AG08395 (cell line): Measurements from ENCODE around the gene EIF6.

Experiments used
- DNase-seq: peaks from one replicate; pipeline ENCODE4 v3.0.0; 2012; ENCODE audit warnings: mixed read lengths, low spot score

The EIF6 gene

DNA sequence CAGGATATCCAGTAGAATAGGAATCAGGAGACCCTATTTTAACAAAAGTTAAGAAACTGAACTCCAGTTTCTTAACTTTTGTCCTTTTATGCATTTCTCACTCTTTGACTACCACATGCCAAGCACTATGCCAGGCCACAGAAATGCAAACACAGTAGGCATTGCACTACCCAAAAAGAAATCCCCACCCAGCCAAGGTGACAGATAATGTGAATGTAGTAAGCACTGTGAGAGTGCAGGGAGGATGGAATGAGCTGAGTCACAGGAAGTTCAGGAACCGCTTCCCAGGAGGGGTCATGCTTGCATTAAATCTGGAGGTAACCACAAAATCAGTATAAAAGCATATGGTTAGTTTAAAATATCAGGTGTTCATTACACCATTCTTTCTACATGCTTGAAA lies 27.7 kb upstream of the EIF6 start:
- DNase-seq: peak; percentile 75

DNA sequence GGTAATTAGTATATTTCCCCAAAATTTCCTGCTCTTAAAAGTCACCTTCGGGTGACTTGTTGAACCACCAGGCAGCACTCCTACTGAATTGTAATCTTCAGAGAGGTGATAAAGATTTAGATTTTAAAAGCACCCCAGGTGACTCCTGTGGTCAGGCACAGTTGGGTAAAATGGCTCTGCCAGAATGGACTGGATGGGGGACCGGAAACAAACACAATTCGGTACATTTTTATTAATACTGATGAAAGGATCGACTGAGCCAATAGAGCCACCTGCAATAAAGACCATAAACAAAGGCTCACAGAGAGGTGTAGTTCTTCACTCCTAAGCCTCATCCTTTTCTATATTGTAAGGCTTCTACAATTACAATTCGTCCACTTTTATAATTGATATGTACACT lies 27.2 kb upstream of the EIF6 start:
- no peak for DNase-seq

DNA sequence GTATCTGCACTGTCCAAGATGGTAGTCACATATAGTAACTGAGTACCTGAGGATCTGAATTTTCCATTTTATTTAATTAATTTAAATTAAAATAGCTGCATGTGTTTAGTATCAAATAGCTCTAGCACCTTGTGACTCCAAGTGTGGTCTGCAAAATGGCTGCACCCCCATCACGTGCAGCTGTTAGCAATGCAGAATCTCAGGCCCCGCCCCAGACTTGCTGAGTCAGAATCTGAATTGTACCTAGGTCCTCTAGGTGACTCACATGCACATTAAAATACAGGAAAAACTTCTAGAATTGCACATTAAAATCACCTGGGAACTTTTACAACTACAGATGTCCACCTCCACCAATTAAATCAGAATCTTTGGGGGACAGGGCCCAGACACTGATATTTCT lies 26.8 kb upstream of the EIF6 start:
- DNase-seq: no peak

DNA sequence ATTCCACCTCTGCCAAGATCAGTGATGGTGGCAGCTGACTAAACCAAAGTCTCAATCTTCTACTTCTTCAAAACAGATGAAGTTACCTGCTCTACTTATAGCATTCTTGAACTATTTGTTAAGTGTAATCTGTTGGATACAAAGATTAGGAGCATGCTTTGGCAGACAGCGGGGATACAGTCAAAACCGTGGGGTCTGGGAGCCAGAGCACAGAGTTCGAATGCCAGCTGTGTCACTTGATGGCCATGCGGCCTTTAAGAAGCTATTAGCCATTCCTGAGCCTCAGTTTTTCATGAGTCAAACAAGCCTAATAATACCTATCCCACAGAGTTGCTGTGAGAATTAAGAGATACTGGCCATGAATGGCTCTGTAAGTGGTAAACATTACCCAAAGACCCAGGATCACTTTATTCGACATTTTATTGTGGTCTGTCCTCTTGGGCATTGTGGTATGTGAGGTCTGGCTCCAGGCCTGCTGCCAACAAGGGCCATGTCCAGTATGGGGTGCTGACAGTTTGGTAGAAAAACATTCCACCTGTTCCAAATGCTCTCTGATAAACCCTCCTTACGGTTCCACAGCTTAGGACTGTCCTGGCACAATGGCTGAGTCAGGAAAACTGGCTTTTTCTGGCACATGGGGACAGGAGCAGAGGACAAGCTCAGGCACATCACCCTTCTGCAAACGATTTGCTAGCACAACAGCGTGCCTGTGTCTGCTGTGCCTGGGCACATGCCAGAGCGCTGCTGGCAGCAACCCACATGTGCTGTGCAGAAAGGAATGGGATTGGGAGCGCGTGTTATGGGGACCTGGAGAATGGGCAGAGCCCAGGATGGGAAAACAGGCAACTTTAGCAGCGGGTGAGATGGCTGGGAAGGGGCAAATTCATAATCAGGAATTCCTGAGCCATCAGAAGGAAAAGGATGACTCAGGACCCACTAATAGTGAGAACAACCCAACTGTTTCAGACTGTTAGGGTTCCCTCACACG lies 23.4 kb upstream of the EIF6 start:
- peak; percentile 79 for DNase-seq

DNA sequence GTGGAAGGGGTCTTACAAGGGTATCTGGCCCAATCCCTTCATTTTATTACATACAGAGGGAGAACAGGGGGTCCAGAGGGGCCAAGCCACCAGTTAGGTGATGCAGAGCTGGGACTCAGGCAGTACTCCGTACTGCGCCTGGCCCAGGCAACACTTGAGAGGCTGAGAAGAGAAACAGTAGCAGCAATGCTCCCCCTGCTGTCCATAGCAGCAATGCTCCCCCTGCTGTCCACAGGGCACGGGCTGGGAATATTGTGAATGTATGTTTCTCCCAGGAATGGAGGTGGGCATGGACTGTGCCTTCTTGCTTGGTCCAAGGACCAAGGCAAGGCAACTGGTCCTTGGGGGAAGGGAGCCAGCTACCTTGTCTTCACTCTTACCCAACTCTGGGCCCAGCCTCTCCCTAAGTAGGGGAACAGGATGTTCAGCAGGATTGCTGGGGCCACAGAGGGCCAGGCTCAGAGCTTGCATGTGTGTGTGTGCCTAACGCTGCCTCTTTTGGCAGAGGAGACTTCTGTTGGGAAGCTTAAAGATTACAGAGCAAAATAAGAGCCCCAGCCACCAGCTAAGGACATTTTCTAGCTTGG lies 22.5 kb upstream of the EIF6 start:
- DNase-seq: peak; percentile 38

DNA sequence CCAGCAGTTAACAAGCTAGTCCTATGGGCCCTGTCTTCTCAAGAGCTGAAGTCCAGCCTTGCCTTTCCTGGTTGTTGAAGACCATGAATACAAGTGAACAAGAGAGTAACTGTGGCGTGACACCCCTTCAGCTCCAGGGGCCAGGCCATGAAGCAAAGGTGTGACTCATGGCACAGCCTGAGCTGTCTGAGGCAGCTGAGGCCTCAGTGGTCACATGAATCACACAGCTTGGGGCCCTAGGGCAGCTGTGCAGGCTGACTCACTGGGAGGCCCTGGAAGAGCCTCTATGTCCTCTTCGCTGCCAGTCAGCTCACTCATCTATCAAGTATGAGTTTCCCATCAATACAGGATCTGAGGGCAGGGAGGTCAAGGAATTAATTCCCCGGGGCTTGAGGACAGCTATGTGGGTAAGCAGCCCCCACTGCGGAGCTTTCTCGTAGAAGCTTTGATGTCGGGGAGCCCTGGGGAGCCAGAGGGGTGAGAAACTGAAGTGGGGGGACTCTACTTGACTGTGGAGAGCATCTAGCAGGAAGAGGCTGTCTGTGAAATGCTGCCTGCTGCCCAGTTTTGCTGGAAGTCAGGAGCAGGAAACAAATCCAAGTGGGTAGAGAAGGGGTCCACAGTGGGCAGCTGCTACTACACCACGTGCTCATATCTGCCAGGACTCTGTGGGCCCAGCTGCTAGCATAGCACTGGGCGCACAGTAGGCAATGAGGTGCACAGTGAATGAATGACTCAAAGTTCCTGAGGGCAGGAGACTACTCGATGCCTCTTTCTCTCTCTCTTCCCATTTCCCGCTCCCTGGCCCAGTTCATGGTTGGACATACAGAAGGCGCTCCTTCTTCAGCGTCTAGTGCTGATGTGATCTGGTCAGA lies 21.3 kb upstream of the EIF6 start:
- peak; percentile 97 for DNase-seq

DNA sequence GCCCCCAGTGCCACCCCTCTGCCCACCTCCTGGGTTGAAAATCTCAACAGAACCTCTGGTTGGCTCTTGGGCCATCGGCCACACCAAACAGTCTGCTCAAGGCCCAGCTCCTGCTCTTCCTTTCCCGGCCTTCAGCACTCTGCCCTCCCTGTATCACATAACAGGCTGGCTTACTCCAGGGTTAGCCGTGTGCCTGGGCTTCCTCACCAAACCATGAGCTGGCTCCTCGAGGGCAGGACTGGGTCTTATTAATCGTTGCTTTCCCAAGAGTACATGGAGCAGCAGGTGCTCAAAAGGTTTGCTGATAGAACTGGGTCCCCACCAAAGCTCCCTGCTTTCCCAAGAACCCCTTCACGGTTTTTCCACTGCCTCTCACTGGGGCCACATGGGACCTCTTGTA lies 20.4 kb upstream of the EIF6 start:
- no peak for DNase-seq

DNA sequence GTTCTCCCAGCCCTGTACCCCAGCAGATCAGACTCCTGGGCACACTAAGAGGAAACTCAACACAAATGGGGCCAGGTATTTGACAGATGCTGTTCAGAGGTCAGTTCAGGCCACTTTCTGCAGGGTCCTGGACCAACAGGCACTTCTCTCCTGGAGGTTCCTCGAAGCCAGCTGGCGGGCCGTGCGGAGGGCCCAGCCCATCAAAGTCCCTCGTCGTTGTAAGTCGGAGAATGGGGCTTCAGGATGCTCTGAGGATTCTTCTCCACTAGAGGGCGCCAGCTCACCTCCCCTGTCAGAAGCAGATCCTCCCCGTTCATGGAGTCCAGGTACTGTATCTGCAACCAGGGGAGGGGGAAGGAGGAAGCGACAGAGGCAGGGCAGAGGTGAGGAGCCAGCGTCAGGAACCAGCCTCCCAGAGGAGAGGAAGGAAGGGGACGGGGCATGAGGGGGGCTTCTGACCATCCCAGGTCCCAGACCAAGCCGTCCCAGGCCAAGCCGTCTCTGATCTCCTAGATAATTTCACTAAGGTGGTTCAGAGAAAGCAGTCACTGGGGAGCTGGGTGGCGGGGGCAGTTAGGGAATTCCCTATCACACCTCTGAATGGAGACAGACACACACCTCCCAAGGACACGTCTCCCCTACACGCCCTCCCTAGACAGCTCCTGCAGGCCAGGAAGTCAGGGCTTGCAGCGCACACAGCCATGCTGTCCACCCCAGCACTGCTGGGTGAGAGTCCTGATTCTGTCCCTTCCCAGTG lies 19.3 kb upstream of the EIF6 start:
- DNase-seq: peak; percentile 84

DNA sequence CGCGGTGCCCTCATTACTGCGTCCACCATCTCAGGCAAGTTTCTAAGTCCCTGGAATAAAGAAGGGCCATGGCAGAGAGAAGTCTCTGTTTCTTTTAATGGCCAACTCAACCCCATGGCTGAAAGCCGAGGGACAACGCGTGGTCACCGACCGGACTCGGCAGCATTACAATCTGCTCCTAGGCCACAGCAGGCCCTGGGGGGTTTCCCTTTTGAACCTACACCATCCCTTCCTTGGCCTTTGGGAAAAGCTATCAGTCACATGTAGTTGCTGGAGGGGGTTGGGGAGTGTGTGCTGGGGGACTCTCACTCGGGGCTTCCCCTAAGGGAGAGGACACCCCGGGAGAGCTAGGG lies 18.8 kb upstream of the EIF6 start:
- DNase-seq: no peak

DNA sequence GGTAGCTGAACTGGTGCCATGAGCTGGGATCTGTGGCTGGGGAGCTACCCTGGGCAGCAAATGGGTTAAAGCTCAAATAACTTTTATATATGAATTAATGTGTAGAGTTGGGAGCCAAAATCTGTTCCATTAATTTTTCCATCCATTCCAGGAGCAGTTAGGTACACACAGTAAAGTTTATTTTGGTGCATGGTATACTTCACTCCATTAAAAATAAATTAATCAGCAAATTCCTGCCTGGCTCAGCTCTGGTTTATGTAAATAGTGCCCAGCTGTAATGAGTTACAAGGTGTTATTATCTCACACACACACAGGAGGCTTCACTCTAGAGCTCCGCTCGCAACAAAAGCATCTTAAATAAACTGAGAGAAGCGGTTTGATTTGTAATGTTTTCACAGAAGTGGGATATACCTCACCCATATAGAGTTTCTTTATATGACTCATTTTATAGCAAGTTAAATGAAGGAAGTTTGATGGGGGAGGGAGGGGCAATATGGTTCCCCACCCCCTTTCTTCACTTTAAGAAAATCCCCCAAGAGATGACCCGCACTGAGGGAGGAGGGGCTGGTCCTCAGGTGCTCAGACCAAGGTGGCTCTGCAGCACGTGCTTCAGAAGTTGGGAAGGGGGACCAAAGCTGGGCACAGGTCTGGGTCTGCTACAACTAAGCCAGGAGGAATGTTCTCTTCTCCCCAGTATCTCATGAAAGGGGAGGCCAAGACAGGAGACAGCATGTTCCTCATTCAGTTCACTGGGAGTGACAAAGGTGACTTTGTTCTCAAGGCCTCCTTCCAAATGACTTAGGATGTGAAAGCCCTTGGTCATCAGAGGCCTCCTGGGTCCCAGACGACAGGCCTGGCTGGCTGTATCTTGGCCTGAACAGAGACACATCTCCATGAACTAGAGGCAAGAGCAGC lies 18.1 kb upstream of the EIF6 start:
- no peak for DNase-seq

DNA sequence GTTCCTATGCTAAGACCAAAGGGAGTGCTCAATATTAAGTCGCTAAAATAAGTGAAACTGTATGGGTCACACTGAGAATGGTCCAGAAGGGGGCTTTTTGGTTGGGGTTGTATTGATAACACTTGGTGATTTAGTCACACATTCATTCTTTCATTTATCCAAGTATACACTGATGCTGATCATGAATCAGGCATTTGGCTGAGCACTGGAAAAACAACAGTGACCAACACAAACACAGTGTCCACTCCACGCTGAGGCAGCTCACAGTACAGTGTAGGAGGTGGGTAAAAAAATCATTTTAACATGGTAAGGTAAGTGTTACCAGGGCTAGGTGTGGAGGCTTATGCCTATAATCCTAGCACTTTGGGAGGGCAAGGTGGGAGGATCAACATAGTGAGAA lies 16.9 kb upstream of the EIF6 start:
- DNase-seq: no peak

DNA sequence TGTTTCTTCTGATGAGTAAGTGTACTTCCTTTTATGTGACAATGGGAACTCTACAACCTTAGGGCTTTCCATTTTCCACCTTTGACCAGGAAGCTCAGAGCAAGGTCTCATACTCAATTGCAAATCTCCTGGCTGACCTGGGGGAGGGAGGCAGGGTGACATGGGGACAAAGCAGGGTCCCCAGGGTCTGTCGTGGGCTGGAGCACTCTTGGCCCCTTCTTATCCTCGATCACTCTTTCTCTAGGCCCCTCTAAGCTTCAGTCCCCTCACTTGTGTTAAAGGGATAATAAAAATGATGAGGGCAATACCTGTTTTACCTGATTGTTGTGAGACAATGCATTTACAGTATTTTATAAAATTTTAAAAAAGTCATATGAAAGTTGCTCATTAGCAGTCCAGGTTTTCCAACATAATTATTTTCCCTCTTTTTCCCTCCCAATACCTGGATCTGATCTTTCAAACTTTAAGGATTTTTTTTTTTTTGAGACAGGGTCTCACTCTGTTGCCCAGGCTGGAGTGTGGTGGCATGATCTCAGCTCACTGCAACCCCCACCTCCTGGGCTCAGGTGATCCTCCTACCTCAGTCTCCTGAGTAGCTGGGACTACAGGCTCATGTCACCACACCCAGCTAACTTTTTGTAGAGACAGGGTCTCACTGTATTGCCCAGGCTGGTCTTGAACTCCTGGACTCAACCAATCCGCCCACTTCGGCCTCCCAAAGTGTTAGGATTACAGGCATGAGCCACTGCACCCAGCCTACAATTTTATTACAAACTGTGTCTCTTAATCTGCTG lies 16.1 kb upstream of the EIF6 start:
- no peak for DNase-seq

DNA sequence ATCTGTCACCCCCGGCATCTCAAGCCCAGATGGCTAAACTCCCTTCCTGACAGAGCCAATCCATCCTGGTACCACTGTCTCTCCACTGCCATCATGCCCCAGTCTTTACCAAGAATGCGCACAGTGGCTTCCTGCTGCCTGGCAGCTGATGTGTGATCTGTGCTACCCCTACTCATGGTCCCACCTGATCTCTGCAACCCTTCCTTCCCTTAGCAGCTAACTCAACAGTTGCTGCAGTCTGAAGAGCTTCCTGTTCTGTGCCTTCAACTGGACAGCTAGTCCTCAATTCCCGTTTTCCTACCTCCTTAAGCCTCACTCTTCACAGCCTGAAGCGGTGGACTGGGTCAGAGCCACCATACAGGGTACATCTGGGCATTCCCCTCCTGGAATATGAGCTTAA lies 15.2 kb upstream of the EIF6 start:
- no peak for DNase-seq

DNA sequence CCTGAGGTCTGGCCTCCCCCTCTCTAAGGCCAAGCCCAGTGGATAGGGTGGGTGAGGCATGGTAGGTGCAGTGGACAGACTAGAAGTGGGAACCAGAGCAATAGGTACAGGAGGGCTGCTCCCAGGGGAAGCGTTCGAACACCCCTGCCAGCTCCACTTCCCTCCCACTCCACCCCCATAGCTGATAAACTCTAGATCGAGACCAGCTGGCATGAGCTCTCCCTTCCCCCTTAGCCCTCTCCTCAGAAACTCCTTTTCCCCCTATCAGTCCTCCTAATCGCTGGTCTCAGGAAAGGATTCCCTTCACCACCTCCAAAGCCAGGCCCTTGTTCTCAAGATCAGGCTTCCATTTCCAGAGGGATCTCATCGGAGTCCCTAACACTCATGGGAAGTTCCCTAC lies 13.7 kb upstream of the EIF6 start:
- no peak for DNase-seq

DNA sequence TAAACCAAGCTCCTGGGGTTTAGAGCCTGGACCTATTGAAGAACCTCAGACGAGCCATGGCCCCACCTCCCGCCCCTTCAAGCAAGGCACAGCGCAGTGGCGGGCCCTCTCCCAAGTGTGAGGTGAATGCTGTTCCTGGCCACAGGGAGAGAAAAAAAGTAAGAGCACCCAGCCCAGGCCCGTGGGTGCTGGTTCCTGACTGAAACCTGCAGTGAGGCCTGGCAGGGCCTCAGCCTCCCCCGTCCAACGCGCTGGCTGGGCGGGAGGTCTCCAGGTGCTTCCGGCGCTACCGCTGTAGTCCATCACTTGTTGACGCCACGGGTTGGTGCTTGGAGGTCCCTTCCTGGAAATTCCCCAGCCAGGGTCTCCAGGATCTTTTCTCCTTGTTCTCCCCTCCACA lies 13.2 kb upstream of the EIF6 start:
- no peak for DNase-seq

DNA sequence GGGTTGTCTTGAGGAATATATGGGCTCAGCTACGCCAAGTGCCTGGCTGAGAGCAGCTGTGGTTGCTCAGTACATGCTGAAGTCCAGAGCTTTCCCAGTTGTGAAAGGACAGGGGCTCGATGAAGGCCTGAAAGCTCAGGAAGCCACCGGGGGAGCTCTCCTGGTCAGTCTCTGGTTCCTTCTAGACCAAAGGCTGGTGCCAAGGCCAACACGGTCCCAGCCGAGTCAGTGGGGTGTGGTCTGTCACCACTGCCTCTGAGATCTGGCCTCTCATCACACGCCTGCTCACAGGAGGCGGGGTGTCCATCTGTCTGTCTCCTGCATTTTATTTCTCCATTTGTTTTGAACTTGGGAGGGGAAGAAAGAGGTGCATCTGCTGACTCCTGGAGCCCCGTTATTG lies 12.6 kb upstream of the EIF6 start:
- peak; percentile 62 for DNase-seq

DNA sequence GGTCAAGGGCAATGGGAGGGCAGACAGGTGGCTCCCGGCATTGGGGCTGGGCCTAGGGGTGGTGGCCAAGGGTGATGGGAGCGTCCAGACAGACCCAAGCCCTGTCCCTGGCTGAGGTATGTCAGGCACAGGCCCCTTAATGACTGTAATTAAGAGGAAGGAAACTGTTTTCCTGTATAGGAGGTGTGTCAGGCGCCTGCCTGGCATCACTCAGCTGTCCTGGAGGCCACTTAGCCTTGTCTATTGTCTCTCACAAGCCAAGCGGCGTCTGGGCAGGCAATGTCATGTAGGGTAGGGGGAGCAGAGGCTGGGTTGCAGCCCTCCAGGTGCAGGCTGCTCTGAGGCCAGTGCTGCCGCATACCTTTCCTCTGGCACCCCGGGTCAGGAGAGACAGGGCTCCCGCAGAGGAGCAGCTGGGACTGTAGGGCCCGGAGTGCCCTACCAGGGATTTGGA lies 11.6 kb upstream of the EIF6 start:
- no peak for DNase-seq

DNA sequence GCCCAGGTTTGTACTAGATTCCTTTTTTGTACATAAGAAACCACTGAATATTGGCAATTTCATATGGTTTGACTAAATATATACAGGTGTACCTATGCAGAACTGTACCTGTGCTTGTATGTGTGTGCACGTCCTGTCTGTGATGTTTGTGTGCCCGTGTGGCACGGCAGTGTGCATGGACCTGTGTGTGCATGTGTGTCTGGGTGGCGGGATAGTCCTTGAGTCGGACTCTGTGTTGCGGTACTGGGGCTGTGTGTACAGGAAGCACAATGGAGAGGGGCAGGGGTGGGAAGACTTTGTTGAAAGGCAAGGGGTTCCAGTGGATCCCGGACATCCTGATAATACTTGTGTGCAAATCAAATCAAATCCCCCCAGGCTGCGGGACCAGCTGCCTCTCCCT lies 11.1 kb upstream of the EIF6 start:
- DNase-seq: no peak

DNA sequence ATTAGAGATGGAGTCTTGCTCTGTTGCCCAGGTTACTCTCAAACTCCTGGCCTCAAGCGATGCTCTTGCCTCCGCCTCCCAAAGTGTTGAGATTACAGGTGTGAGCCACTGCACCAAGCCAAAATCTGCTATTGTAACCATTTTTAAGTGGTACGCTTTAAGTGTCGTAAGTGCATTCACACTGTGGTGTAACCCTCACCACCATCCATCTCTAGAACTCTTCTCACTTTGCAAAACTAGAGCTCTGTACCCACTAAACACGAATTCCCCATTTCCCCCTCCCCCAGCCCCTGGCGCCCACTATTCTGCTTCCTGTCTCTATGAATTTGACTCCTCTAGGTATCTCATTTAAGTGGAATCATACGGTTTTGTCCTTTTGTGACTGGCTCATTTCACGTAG lies 10.5 kb upstream of the EIF6 start:
- no peak for DNase-seq

DNA sequence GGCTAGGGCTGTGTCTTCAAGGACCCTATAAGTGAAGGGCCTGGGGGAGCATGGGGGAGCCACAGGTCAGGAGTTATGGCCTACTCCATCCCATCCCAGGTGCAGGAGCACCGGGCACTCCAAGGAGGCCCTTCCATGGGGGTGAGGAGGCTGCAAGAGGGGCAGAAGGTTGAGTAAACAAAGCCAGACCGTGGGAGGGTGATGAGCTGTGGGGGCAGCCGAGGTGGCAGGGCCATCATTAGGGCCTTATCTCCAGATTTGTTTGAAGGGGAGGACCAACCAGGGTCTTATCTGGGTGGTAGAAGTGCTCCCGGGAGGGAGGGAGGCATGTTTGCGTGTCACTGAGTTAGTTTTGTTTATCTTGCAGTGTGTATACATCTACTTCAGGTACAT lies 9.7 kb upstream of the EIF6 start:
- DNase-seq: no peak
